H1 (cell line): ENCODE results near the gene TCF7L1. TPM values are rescaled to one million over a fixed set of nuclear protein-coding genes. Genes with fewer than 3 reads are reported as not detected.

Experiments
- CTCF ChIA-PET: fragments of 300-600 bp; sonication (Branson Sonifier 250); formaldehyde crosslinking; loops from one replicate; lab custom pipeline; 2021; ENCODE audit not compliant: partially characterized antibody; lab: Charles Lee
- POLR2A ChIA-PET: fragments of 300-600 bp; sonication (Branson Sonifier 250); formaldehyde crosslinking; loops from one replicate; lab custom pipeline; 2021; ENCODE audit warnings: inconsistent platforms; ENCODE audit not compliant: partially characterized antibody; lab: Charles Lee
- DNase-seq, 2 experiments: peaks; one replicate each; pipeline versions ENCODE4 v3.0.0 to v3.0.0-alpha.2; 2010 to 2022; ENCODE audit warnings: low spot score in 2 of 2, low read depth in 1 of 2, mixed read lengths in 1 of 2
- FAIRE-seq: peaks from 2 replicates; lab custom pipeline; 2011; peaks lifted over from hg19 to GRCh38; lab: Jason Lieb, UNC
- H2AFZ ChIP-seq: 2 replicates; pipeline ENCODE4 v1.8.1; 2012; ENCODE audit warnings: low read length, inconsistent platforms
- H2AK5ac ChIP-seq: 2 replicates; pipeline ENCODE4 v1.6.1; 2013; ENCODE audit warnings: low read depth, low read length
- H2BK120ac ChIP-seq: replicated peaks from 2 replicates; pipeline ENCODE3; 2013; ENCODE audit warnings: low read depth, low read length, inconsistent platforms
- H2BK12ac ChIP-seq: 2 replicates; pipeline ENCODE4 v1.6.1; 2013; ENCODE audit warnings: low read depth, low read length
- H2BK15ac ChIP-seq: 2 replicates; pipeline ENCODE4 v1.6.1; 2013; ENCODE audit warnings: low read length
- H2BK20ac ChIP-seq: 2 replicates; pipeline ENCODE4 v1.6.1; 2013; ENCODE audit warnings: low read length
- H2BK5ac ChIP-seq: 2 replicates; pipeline ENCODE4 v1.6.1; 2013; ENCODE audit warnings: low read depth, low read length
- H3K14ac ChIP-seq: 2 replicates; pipeline ENCODE4 v1.6.1; 2013; ENCODE audit warnings: inconsistent platforms; ENCODE audit not compliant: insufficient read length
- H3K18ac ChIP-seq: 2 replicates; pipeline ENCODE4 v1.6.1; 2013; ENCODE audit warnings: low read length; ENCODE audit errors: extremely low read depth
- H3K23ac ChIP-seq: 2 replicates; pipeline ENCODE4 v1.6.1; 2013; ENCODE audit warnings: inconsistent platforms; ENCODE audit not compliant: insufficient read length
- H3K23me2 ChIP-seq: 2 replicates; pipeline ENCODE4 v1.6.1; 2013; ENCODE audit warnings: low read depth, low read length
- H3K27ac ChIP-seq: 2 replicates; pipeline ENCODE4 v1.6.1; 2011; ENCODE audit warnings: low read depth, low read length, inconsistent platforms
- H3K27me3 ChIP-seq, 4 experiments: replicated peaks in 1 of 4; 1 replicate in 1 of 4; 2 replicates in 3 of 4; pipeline versions ENCODE4 v1.6.1 to v1.8.1; 2011 to 2013; ENCODE audit warnings: low read length in 3 of 4, mild to moderate bottlenecking in 3 of 4, inconsistent platforms in 2 of 4, mixed read lengths in 2 of 4, moderate library complexity in 1 of 4; ENCODE audit not compliant: control insufficient read depth in 3 of 4, insufficient read depth in 3 of 4; ENCODE audit errors: extremely low read depth in 1 of 4
- H3K36me3 ChIP-seq, 4 experiments: 2 replicates each; pipeline versions ENCODE4 v1.6.1 to v1.8.1; 2011 to 2013; ENCODE audit warnings: mild to moderate bottlenecking in 4 of 4, low read length in 3 of 4, moderate library complexity in 2 of 4, control low read depth in 1 of 4, inconsistent platforms in 1 of 4; ENCODE audit not compliant: insufficient read depth in 4 of 4, control insufficient read depth in 2 of 4
- H3K4ac ChIP-seq: replicated peaks from 2 replicates; pipeline ENCODE3; 2013; ENCODE audit warnings: low read length, low read depth, mixed read lengths, inconsistent platforms; ENCODE audit not compliant: insufficient read length
- H3K4me1 ChIP-seq, 4 experiments: replicated peaks in 1 of 4; 1 replicate in 1 of 4; 2 replicates in 3 of 4; pipeline versions ENCODE4 v1.6.1 to v1.8.1; 2011 to 2013; ENCODE audit warnings: low read length in 3 of 4, inconsistent platforms in 2 of 4, mixed read lengths in 1 of 4; ENCODE audit not compliant: insufficient read depth in 4 of 4, control insufficient read depth in 3 of 4
- H3K4me2 ChIP-seq, 2 experiments: 2 replicates each; pipeline versions ENCODE4 v1.6.1 to v1.8.1; 2011 to 2013; ENCODE audit warnings: low read depth in 2 of 2, low read length in 2 of 2, control low read depth in 1 of 2, inconsistent platforms in 1 of 2, mild to moderate bottlenecking in 1 of 2; ENCODE audit not compliant: insufficient read depth in 1 of 2
- H3K4me3 ChIP-seq, 4 experiments: fragments of 200-600, 300-600 bp in 1 of 4; sonication (generic), shearing (Covaris generic), sonication (Bioruptor Twin) in 1 of 4; 2 replicates each; pipeline versions ENCODE4 v1.5.1 to v1.8.1; 2011 to 2016; ENCODE audit warnings: low read length in 4 of 4, low read depth in 3 of 4, control low read depth in 2 of 4, inconsistent platforms in 2 of 4, mild to moderate bottlenecking in 2 of 4, mixed read lengths in 1 of 4, moderate library complexity in 1 of 4; ENCODE audit not compliant: insufficient read depth in 2 of 4; ENCODE audit errors: extremely low read depth in 1 of 4
- H3K56ac ChIP-seq: replicated peaks from 2 replicates; pipeline ENCODE3; 2013; ENCODE audit warnings: low read depth, mild to moderate bottlenecking, mixed read lengths, low read length, inconsistent platforms; ENCODE audit not compliant: insufficient read length
- H3K79me1 ChIP-seq: 2 replicates; pipeline ENCODE4 v1.6.1; 2013; ENCODE audit warnings: low read depth, low read length, control low read depth
- H3K79me2 ChIP-seq, 2 experiments: 2 replicates each; pipeline versions ENCODE4 v1.6.1 to v1.8.1; 2012 to 2013; ENCODE audit warnings: low read length in 2 of 2, mild to moderate bottlenecking in 2 of 2, inconsistent platforms in 1 of 2; ENCODE audit not compliant: insufficient read depth in 2 of 2, control insufficient read depth in 1 of 2
- H3K9ac ChIP-seq, 4 experiments: replicated peaks in 1 of 4; 1 replicate in 1 of 4; 2 replicates in 3 of 4; pipeline versions ENCODE4 v1.6.1 to v1.8.1; 2011 to 2013; ENCODE audit warnings: low read depth in 3 of 4, low read length in 3 of 4, control low read depth in 2 of 4, mild to moderate bottlenecking in 2 of 4, moderate library complexity in 2 of 4, inconsistent platforms in 1 of 4; ENCODE audit errors: extremely low read depth in 1 of 4
- H3K9me3 ChIP-seq, 2 experiments: 2 replicates each; pipeline versions ENCODE4 v1.6.1 to v1.8.1; 2012 to 2013; ENCODE audit warnings: mild to moderate bottlenecking in 2 of 2, moderate library complexity in 2 of 2, control low read depth in 1 of 2, inconsistent platforms in 1 of 2, low read depth in 1 of 2, low read length in 1 of 2, mixed read lengths in 1 of 2; ENCODE audit not compliant: insufficient read depth in 2 of 2
- H4K20me1 ChIP-seq, 2 experiments: replicated peaks in 1 of 2; 2 replicates each; pipeline versions ENCODE3 to v1.8.1; 2011 to 2013; ENCODE audit warnings: inconsistent platforms in 2 of 2, low read length in 2 of 2, mild to moderate bottlenecking in 1 of 2; ENCODE audit not compliant: insufficient read depth in 2 of 2, control insufficient read depth in 1 of 2
- H4K5ac ChIP-seq: 2 replicates; pipeline ENCODE4 v1.6.1; 2013; ENCODE audit warnings: low read length, low read depth, mixed read lengths, inconsistent platforms; ENCODE audit not compliant: insufficient read length
- H4K8ac ChIP-seq: 2 replicates; pipeline ENCODE4 v1.8.0; 2013; ENCODE audit warnings: mild to moderate bottlenecking, moderate library complexity, low read length, inconsistent platforms; ENCODE audit not compliant: insufficient read depth; ENCODE audit errors: extremely low read depth
- H4K91ac ChIP-seq: replicated peaks from 2 replicates; pipeline ENCODE3; 2013; ENCODE audit warnings: low read length, mixed read lengths, inconsistent platforms; ENCODE audit not compliant: insufficient read length
- ASH2L ChIP-seq: fragments of 200-600, 300-600 bp; sonication (generic); IDR thresholded peaks from one replicate; pipeline ENCODE4 v1.7.1; 2017; ENCODE audit warnings: low read length
- CBX5 ChIP-seq: fragments of 300-800, 300-1000 bp; sonication (generic); IDR thresholded peaks from 2 replicates; pipeline ENCODE4 v1.7.1; 2016; ENCODE audit warnings: antibody characterized with exemption, low read length, low read depth
- CREB1 ChIP-seq: IDR thresholded peaks from 2 replicates; pipeline ENCODE4 v1.6.1; 2012; ENCODE audit warnings: inconsistent platforms
- EZH2 ChIP-seq: fragments of 200-600 bp; sonication (generic); IDR thresholded peaks from 2 replicates; pipeline ENCODE4 v1.7.1; 2012; ENCODE audit warnings: low read depth, mild to moderate bottlenecking, moderate library complexity, low read length, inconsistent platforms; ENCODE audit not compliant: severe bottlenecking
- GTF2F1 ChIP-seq: IDR thresholded peaks from 2 replicates; pipeline ENCODE4 v1.6.1; 2012; ENCODE audit warnings: low read depth, low read length, improper control_type of control experiment, borderline replicate concordance
- HDAC6 ChIP-seq: IDR thresholded peaks from one replicate; pipeline ENCODE4 v1.7.1; 2012; ENCODE audit warnings: low read depth, mild to moderate bottlenecking, inconsistent platforms, low read length, moderate library complexity
- JUN ChIP-seq: IDR thresholded peaks from 2 replicates; pipeline ENCODE4 v1.6.1; 2011; ENCODE audit warnings: low read depth, mild to moderate bottlenecking, improper control_type of control experiment, low read length
- JUND ChIP-seq: IDR thresholded peaks from 2 replicates; pipeline ENCODE4 v1.6.1; 2011; ENCODE audit warnings: mild to moderate bottlenecking, improper control_type of control experiment, low read length
- PHF8 ChIP-seq: fragments of 200-600 bp; sonication (generic); conservative IDR thresholded peaks from 2 replicates; pipeline ENCODE4 v1.7.1; 2012; ENCODE audit warnings: low read depth, mild to moderate bottlenecking, inconsistent platforms, low read length, moderate library complexity
- RFX5 ChIP-seq: IDR thresholded peaks from 2 replicates; pipeline ENCODE4 v1.6.1; 2011; ENCODE audit warnings: low read depth, low read length, improper control_type of control experiment, borderline replicate concordance
- SUZ12 ChIP-seq: fragments of 200-600 bp; sonication (generic); IDR thresholded peaks from 2 replicates; pipeline ENCODE4 v1.6.1; 2012; ENCODE audit warnings: mild to moderate bottlenecking, inconsistent platforms, low read length, moderate library complexity, mixed read lengths
- TCF12 ChIP-seq: IDR thresholded peaks from 2 replicates; pipeline ENCODE4 v1.6.1; 2011; ENCODE audit warnings: low read depth, mild to moderate bottlenecking, low read length
- WGBS, 2 experiments: shearing (Covaris generic) in 1 of 2; methylation state at CpG; one replicate each; pipeline versions ENCODE4 v1.1.6 to v1.1.7; 2013 to 2015; ENCODE audit warnings: low lambda C conversion rate in 2 of 2, mixed read lengths in 2 of 2, inconsistent platforms in 1 of 2, low coverage in 1 of 2, missing lambda C conversion rate in 1 of 2; ENCODE audit not compliant: insufficient replicate concordance in 2 of 2, insufficient coverage in 1 of 2, insufficient read length in 1 of 2; ENCODE audit errors: extremely low coverage in 1 of 2, missing lambda C conversion rate in 1 of 2; 5-methylcytosine and 5-hydroxymethylcytosine counted together
- polyA plus RNA-seq, 7 experiments: library from polyadenylated mRNA; depleted of rRNA in 3 of 7; stranded (reverse) in 5 of 7; unstranded in 2 of 7; fragments of >200 nt in 5 of 7; fragments of 200-250 nt in 2 of 7; gene quantifications; 1 replicate in 5 of 7; 2 replicates in 1 of 7; 4 replicates in 1 of 7; pipeline versions ENCODE4 v1.2.1 to v1.2.3, GENCODE V29; 2011 to 2013; ENCODE audit warnings: missing spikeins in 2 of 7, mixed read lengths in 2 of 7
- total RNA-seq: library from RNA; stranded (reverse); fragmentation: NEBNext Ultra II Directional; extraction: Animal tissue kit (Norgen Biotek cat#: 25700); gene quantifications from 2 replicates; pipeline ENCODE4 v1.2.1, GENCODE V29; 2021
- TF ChIP-seq, protein P1 (sequence below): IDR thresholded peaks from 2 replicates; pipeline ENCODE4 v1.6.1; 2012; ENCODE audit warnings: inconsistent platforms
- TF ChIP-seq, protein P2 (sequence below): IDR thresholded peaks from 2 replicates; pipeline ENCODE4 v1.6.1; 2012; ENCODE audit warnings: inconsistent platforms

TCF7L1 gene
- total and polyA plus RNA-seq, 2 of the 8 experiments (the other 6 are each of a cell fraction or from before 2014, with no cell fraction given): 27.5 to 108 TPM

DNA sequence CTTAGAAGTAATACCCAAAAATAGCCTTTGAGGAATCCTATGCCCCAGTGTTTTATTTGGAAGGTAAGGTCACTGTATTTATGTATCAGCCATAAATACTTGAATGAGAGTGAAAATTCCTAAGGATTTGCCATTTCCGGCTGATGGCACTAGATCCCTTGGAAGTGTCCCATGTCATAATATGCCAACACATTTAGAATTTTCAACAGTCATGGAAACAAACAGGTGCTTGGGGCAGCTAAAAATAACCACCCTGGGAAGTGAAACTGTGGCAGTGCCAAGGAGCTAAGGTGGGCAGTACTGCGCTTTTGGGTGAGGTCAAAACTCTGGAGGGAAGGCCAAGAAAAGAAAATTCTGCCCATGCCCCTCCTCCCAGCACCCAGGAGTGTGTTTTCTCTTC, 80.2 kb downstream of the TCF7L1 start:
- Histone ChIP-seq H3K23me2 (no peaks in the 10 kb centered on the region), H3K4me2 (no peak overlapping the region), H3K4me1 (peaks cover 22 to 45% (median 28%) of the 10 kb centered on the region in 4 experiments), H3K9me3 (no peaks in the 10 kb centered on the region), H3K79me1 (peaks cover 37% of the 10 kb centered on the region), H4K20me1 (peaks cover 39 to 48% of the 10 kb centered on the region in 2 experiments), H2AFZ (no peak overlapping the region), H2BK20ac (no peak overlapping the region), H2BK12ac (no peak overlapping the region), H2BK5ac (no peak overlapping the region), H3K4ac (no peak overlapping the region), H3K23ac (no peak overlapping the region), H4K91ac (no peak overlapping the region), H3K4me3 (no peak overlapping the region), H4K5ac (no peak overlapping the region), H4K8ac (no peak overlapping the region), H3K56ac (no peak overlapping the region), H3K9ac (no peak overlapping the region; a peak in 1 of 7 replicates), H3K36me3 (no peaks in the 10 kb centered on the region), H2BK15ac (no peak overlapping the region), H3K18ac (no peak overlapping the region), H3K14ac (no peak overlapping the region), H2AK5ac (no peak overlapping the region), H3K79me2 (peaks cover 6 to 91% of the 10 kb centered on the region in 2 experiments; a peak in 3 of 4 replicates), H2BK120ac (no peak overlapping the region), H3K27ac (no peak overlapping the region), H3K27me3 (no peaks in the 10 kb centered on the region)
- ChIA-PET CTCF (interaction anchor here (0.6 to 6.3 kb wide), 11 partner anchors 13 to 84 kb away, joined by 3 to 44 read pairs (median 4); partner anchors contain the start of gene TCF7L1), POLR2A (interaction anchor here (0.6 kb wide), 1 partner anchor 79 kb away, joined by 3 read pairs; no protein-coding TSS in a partner anchor)
- FAIRE-seq (no peak), DNase-seq (no peak)
- 93% methylated on average over 2 of the region's 2 CpGs; no CpG with 5 or more reads in 1 of the 2 experiments for WGBS, 2 experiments
- TF ChIP-seq EZH2 (no peak), HDAC6 (no peak), SUZ12 (no peak), CBX5 (no peak), RFX5 (no peak), JUND (no peak), CREB1 (no peak), PHF8 (no peak), JUN (no peak), ASH2L (no peak), GTF2F1 (no peak), TCF12 (no peak)
- TF ChIP-seq, protein P1, sequence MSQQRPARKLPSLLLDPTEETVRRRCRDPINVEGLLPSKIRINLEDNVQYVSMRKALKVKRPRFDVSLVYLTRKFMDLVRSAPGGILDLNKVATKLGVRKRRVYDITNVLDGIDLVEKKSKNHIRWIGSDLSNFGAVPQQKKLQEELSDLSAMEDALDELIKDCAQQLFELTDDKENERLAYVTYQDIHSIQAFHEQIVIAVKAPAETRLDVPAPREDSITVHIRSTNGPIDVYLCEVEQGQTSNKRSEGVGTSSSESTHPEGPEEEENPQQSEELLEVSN: no peak
- TF ChIP-seq, protein P2, sequence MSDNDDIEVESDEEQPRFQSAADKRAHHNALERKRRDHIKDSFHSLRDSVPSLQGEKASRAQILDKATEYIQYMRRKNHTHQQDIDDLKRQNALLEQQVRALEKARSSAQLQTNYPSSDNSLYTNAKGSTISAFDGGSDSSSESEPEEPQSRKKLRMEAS: no peak
